HG02938 (cell line): ENCODE data around the gene PRG2.

ENCODE experiments used
- ATAC-seq: cut with Tn5 transposase; IDR thresholded peaks from one replicate; pipeline ENCODE4 v1.9.1; 2021; ENCODE audit warnings: mild to moderate bottlenecking, moderate library complexity; ENCODE audit not compliant: unreplicated experiment

The PRG2 gene

DNA sequence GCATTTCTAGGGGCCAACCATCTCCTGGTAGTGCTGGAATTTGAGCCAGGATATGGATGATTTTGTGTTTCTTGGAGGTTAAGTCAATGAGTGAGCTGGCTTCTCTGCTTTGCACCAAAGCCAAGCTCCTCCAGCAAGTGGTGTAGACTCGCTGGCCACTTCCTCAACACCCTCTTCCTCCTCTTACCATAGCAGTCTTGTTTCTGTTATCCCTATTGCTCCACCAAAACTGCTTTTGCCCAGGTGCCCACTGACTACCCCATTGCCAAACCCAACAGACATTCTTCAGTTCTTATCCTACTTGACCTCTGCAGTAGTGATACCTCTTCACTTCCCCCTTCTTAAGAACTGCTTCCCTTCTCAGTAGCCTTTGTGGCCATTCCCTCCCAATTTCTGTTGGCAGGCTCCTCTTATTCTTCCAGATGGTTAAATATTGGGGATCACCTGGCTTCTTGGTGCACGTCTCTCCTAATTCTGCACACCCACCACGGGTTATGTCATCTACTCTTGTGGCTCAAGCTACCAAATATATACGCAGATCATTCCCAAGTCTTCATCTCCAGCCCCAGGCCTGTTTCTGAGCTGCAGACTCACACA lies 7.0 kb upstream of the PRG2 start:
- ATAC-seq = no peak

DNA sequence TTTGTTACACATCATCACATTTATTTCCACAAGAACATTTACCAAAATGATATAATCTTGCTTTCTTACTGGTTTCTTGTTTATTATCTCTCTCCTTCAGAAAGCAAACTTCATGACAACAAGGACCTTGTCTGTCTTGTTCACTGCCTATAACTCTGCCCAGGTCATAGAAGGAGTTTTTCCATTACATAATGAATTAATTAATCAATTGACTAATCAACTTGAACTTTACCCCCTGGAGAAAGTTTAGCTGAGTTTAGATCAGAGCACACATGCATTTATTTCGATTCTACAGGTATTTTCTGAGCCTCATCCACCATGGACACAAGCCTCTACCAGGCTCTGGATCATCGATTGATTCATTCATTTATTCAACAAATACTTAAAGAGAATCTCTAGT lies 6.3 kb upstream of the PRG2 start:
- no peak for ATAC-seq

DNA sequence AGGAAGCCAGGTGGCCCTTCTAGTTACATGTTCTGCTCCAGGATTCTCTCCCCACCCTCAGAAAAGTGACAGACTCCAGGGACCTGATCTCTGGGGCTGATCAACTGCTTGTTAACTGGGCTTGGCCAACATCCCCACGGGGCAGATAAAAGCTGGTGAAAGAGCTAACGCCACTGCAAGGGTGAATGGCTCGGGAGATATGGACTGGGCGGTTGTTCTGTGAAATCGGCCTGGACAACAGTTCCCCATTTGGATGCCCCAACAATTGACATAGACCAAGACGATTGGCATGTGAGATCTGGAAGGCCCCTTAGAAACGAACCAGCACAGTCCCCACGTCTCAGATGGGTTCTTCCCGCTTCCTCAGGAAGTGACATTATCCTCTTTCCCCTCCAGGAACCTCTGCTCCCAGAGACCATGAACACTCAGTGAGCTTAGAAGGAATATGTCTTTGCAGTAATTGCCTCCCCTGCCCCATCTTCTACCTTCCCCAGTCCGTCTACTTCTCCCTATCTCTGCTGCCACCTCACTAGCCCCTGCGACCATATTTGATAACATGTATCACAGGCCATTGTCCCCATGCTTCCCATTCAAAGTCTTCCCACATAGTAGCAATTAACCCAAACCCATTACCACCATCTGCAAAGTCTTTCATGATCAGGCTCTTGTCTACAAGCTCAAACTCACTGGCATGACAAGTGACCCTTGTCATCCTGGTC lies 5.6 kb upstream of the PRG2 start:
- no peak for ATAC-seq

DNA sequence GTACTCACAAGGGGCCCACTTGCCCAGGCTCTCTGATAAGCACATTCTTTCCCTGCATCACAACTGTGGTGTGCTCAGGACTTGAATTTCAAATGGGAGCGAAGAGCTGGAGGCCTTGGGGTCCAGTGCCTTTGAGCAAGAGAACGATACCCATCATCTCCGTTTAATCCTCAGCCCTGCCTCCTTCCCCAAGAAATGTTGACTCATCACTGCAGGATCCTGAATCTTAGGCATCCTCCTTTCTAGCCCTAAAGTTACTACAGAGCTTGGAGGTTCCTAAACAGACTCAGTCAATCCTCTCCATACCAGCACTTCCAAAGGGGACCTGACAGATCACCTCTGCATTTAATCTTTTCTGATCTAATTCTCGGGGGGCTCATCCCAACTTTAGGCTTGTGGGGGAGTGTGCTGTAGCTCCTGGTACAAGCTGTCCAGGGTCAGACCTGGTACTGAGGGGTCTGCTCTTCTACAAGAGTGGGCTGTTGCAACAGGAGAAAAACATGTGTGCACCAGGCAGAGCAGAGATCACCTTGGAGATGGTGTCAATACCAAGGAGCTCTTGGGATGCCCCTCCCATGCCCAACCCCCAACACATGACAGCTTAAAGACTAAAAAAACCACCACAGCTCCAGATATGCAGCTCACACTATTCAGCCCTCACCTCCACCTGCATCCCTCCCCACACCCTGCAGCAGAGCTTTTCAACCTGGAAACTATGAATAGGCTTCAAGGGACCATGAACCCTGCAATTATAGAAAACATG lies 3.9 kb upstream of the PRG2 start:
- no peak for ATAC-seq

DNA sequence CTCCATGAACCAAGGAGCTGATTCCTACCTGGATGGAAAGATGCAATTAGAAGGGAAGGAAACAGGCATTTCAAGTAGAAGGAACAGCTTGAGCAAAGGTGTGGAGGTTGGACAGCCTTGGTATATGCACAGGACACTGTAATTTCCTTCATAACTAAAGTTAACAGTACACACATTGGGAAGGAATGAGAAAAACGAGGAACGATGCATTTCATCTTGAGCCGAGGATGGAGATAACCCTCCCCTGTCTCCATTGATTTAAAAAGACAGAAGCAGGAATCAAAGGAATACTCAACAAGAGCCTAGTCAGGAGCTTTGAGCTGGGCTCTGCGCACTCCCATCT lies 2.3 kb upstream of the PRG2 start:
- ATAC-seq = no peak

DNA sequence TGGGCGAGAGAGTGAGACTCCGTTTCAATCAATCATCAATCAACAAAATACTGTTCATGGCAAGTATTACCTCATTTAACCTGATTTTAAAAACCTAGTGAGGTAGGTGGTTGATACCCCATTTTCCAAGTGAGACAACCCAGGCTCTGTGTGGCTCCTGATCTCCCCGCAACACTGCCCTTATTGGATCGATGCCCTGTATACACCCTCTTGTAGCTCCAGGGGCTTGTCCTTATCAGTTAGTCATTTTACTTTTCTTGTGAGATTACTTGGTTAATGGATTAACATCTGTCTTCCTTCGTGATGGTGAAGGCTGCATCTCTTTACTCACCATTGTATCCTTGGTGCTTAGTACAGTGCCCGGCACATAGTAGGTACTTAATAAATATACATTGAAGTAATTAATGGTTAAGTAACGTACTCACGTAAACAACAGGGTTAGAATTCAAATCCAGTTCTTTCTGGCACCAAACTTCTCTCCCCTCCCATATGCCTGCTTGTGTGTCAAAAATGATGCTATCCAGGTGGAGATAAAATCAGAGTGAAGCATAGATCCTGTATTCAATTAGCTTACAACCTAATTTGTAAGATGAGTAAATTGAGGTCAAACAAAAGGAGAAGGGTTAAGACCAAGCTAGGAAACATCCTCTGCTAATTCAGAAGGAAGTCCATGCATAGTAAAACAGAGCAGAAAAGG lies 1.8 kb upstream of the PRG2 start:
- no peak for ATAC-seq

DNA sequence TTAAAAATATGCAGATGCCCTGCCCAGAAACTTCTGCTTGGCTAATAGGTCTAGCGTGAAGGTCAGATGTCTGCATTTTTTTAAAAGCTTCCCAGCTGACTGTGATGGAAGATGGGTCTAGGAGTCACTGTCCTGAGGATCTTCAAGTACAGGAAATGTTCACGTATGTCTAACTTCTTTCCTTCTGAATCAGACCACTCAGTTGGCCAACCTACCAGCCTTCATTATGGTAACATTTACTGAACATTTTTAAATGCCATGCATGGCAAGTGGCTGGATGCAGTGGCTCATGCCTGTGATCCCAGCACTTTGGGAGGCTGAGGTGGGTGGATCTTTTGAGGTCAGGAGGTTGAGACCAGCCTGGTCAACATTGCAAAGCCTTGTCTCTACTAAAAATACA lies 1.1 kb upstream of the PRG2 start:
- ATAC-seq = no peak

DNA sequence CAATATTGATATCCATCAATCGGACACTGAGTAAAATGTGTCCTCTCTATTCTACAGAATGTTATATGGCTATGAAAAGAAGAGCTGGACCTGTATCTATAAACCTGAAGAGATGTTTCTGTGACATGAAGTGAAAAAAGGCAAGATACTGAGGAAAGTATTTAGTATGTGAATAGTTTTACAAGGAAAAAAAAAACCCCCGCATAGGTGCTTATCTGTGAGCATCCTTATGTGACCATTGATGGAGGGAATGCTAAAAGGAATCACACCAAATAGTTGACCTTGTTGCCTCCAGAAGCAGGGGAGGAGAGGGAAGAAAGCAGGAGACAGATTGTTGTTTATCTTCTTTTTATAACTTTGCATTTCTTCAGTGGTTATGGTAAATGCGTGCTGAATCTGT lies 661 bp upstream of the PRG2 start:
- ATAC-seq = no peak

DNA sequence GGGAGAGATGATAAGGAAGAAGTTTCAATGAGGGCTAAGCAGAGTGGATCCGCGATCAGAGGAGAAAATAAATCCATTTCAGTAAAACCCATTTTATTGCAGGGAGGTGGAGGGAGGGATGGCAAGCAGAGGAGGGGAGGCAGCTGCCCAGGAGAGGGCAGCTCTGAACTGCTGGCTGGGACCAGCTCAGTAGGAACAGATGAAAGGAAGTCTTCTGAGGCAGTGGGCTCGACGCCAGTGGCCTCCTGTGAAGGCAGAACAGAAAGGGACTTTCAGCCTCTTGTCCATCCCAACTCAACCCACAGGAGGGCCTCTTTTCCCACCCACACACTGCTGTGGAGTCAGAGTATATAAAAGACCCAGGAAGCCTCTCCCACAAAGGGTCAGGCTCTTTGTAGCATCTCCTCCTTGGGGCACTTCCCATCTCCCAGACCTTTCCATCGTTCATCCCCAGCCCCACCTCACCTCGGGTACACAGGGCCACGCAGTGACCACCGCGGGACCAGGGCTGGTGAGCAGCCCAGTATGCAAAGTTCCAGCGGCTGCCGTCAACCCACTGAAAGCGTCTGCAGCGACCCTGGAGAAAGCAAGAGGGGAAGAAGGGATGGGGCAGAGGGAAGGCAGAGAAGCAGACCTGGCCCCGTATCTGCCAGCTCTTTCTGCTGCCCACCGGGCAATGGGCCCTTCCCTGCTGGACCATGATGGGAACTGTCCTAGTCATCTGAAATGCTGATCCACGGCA lies 3.0 kb downstream of the PRG2 start:
- ATAC-seq = no peak

DNA sequence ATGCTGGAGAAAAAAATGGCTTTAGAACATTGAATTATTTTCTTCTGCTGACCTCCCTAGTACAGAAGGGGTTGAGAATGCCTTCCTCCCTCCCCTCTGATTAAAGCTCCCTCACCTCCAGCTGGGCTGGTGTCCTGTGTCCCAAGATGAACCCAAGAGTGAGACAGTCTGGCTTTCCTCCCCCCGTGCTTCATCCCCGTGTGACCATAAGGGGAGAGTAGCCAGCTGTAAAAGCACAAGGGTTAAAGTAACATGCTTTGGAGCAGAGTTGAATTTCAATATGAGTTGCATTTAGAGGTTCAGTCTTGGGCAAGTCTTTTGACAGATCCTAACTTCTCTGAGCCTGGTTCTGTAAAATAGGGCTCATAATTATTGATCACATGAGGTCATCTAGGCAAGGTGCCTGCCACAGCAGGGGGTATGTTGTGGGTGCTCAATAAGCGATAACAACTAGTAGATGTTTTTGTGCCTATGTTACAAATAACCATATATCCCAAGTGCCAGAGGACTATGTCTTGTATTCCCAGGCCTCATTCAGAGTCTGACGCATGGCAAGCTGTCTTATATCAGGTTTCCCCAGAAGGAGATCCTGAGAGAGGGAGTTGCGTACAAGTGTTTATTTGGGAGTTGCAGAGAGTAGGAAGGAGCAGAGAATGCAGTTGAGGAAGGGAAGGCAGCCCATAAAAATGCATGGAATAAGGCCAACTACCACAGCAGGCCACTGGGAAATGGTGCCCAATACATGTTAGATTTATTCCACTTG lies 4.1 kb downstream of the PRG2 start:
- ATAC-seq = no peak

DNA sequence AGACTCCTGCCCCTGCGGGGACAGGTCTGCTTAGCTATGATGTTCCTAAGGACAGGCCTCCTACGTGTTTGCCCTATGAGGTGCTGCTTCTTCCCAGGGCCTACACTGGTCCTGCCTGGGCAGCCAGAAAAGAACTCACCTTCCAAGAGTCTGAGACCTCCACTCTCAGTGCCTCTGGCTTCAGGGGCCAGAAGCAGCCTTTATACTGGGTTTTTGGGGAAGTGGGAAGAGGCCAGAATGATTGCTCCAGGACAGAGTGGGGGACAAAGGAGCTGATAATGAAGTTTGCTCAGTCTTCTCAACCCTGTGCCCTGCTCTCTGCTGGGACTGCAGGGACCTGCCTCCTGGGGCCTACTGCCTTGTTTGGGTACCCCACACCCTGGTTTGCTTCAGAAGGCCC lies 9.5 kb downstream of the PRG2 start, which contains the start of gene PRG3:
TSS of gene PRG3 (minus strand) at position 176 of the 400 bp plus-strand sequence. CDS start 442 bp downstream, outside the sequence.
- no peak for ATAC-seq

DNA sequence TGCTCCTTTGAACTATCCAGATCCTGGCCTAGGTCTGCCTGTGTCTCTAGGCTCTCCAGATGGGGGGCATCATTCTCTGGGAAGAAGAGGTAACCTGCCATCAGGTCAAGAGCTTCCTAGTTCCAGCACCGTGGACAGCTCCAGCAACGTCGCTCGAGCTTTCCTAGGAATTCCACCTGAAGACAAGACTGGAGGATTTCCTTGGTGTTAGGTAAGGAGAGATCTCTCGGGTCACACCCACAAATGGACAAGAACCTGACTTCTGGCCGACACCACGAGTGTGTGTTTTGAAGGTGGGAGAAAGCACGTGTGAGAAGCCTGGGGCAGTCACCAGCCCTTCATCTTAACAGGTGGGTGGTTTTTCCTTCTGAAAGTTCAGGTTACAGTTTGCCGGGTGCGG lies 10.7 kb downstream of the PRG2 start:
- no peak for ATAC-seq

DNA sequence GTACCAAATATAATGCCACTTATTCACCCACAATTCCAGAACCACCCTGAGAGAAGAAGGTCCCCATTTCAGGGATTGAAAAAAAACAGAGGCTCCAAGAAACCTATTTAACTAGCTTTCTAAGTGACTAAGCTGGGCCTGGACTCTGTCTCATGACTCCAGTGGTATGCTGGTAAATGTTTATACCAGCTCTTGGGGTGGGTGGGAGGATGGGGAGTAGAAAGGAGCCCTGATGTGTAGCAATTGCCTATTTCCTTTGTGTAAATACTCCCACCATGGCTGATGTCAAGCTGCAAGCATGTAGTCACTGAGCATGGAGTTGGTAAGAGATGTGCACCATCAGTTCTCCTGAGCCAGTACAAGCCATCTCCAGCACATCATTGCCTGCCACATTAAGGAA lies 12.3 kb downstream of the PRG2 start:
- no peak for ATAC-seq

DNA sequence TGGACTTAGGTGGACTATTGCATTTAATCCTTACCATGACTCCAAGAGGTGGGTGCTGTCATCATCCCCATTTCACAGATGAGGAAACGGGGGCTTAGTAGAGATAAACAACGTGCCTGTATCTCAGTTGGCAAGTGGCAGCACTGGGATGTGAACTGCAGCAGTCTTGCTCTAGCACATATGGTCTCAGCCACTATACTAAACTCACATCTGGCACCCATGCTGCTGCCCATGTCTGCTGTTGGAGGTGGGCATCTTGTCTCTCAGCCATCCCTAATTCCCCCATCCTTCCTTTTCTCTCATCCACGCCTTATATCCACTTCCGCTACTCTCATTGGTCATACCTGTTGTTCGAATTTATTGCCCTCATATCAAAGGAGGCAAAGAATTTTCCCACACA lies 13.3 kb downstream of the PRG2 start:
- no peak for ATAC-seq

DNA sequence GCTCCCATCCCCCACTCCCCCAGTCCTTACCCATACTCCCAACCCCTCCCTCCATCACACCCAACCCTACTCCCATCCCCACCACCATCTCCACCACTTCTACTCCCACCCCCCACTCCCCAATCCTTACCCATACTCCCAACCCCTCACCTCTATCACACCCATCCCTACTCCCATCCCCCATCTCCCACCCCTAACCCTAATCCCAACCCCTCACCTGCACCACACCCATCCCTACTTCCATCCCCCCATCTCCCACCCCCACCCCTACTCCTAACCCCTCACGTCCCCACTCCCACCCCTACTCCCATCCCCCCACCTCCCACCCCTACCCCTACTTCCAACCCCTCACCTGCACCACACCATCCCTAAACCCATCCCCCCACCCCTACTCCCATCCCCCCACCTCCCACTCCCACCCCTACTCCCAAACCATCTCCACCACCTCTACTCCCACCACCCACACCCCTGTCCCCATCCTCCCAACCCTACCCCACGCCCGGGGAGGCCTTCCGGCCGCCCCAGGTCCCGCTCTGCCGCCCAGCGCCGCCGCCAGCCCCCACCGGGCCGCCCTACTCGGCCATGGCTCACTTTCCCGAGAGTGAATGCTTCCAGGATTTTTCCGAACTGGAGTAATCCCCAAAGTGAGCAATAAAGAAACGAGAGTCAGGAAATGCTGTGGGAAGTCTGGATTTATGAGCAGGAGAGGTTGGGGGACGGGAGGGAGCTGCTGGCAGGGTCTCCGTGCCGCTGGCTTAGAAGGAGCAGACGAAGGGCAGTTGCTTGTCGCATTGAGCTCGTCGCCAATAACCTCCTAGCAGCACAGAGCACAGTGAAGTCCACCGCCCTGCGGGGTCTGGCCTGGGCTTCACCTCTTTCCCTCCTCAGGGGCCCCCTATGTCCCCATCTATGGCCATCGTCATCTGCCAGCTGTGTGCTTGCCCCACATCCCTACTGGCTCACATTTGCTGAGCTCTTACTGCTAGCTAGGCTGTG lies 14.1 kb downstream of the PRG2 start:
- no peak for ATAC-seq

DNA sequence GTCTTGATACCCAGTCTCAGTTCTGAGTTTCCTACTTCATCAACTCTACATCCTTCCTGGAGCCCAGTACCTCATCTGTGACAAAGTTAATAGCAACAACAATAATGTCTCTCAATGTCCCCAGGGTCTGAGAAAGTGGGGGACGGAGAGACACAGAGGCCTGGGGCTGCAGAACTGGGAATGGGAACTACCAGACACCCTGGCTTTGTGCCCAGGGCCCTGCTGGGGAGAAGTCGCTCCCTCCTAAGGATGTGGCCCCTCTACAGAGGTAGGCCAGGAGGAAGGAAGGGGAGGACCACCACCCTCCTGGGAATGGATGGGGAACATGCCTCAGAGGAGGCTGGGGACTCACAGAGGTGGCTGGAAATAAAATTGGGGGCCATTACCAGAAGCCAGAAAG lies 15.0 kb downstream of the PRG2 start:
- no peak for ATAC-seq

DNA sequence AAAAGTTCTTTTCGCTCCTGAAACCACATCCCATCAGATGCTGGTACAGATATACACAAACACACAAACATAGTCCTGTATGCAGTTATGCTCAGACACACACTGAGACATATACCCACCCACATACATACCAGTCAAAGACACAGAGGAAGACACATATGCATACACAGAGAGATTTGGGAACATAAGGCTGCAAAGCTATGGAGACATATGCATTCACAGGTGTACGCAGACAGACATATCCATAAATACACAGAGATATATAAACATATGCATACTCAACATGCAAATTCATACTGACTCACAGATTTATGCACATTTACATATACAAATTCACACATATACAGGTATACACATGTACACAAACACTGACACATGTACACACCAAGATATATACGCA lies 15.5 kb downstream of the PRG2 start:
- no peak for ATAC-seq

DNA sequence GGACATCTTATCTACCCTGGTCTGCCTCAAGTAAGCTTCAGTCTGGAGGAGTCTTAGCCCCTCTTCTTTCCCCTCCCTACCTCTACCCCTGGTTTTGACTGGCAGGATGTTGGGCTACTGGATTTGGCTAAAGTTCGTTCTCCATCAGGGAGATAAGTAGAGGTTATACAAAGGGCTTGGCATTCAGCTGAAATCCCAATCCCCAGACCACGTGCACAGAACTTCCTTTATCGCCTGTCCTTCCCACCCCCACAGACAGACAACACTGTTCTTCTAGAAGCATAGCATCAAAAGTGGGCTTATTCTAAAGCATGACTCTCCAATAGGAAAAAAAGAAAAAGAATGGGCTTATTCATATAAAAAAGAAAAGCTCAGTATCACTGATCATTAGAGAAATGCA lies 17.3 kb downstream of the PRG2 start:
- no peak for ATAC-seq

DNA sequence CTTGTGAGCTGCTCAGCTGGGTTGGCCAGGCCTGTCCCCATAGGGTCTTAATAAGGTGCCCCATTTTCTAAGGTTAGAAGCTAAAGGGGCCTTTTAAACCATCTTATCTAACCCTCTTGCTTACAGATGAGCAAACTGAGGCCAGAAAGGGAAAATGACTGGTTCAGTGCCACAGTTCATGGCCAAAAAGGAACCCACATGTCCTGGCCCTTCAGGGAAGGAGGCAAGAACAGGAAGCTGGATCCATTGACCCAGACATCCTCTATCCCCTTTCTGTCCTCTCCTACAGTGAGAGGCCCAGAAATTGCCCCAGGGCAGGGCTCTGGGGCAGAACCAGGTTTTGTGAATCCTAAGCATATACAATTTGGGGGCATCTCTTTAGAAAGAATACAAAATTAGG lies 19.5 kb downstream of the PRG2 start:
- no peak for ATAC-seq
